GM19463 (cell line): Measurements from ENCODE around the gene XAF1.
"Not testable (repeated sequence)": the region's sequence is repeated elsewhere in the genome, so short reads cannot be mapped to it uniquely, and the experiment has no call there.

Experiments used
- ATAC-seq: cut with Tn5 transposase; IDR thresholded peaks from one replicate; pipeline ENCODE4 v1.9.1; 2021; ENCODE audit warnings: mild to moderate bottlenecking, moderate library complexity; ENCODE audit not compliant: unreplicated experiment

Gene XAF1, protein sequence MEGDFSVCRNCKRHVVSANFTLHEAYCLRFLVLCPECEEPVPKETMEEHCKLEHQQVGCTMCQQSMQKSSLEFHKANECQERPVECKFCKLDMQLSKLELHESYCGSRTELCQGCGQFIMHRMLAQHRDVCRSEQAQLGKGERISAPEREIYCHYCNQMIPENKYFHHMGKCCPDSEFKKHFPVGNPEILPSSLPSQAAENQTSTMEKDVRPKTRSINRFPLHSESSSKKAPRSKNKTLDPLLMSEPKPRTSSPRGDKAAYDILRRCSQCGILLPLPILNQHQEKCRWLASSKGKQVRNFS

DNA sequence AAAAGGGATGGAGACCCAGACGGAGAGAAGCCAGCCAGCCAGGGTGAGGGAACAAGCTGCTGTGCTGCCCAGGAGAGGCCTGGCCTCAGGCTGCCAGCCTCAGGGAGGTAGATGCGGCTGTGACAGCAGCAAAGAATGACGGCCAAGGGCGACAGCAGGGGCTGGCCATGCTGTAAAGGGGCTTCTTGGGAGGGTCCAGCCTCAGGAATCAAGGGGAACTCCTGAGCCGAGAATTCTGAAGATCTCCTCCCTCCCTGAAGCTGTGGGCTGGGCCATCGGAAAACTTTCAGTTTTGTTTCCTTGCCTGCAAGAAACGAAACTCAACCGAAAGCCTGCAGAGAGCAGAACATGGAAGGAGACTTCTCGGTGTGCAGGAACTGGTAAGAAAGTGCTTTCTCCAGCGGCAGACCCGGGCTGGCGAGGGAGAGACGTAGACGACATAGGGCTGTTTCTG lies at the start of gene XAF1:
Gene XAF1 (plus strand): TSS at position 316 of the 454 bp plus-strand sequence. CDS start 33 bp downstream, at position 349.
- no peak for ATAC-seq

DNA sequence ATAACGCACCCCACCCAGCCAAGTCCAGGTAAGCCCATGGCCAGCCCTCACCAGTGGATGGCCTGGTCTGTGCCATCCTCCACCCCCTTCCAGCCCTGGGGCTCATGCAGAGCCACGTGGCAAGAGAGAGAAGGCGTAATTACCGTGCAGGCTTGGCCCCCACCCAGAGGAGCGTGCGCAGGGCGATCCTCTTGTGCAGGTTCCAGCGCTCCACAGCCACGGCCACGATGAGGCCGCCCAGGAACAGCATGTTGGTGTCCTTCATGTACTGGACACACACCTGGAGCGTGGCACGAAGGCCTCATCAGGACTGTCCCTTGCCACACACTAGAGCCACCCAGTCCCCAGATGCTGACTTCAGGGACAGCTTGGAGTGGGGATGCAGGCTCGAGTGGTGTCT lies 49.3 kb upstream of the XAF1 start:
- ATAC-seq: no peak

DNA sequence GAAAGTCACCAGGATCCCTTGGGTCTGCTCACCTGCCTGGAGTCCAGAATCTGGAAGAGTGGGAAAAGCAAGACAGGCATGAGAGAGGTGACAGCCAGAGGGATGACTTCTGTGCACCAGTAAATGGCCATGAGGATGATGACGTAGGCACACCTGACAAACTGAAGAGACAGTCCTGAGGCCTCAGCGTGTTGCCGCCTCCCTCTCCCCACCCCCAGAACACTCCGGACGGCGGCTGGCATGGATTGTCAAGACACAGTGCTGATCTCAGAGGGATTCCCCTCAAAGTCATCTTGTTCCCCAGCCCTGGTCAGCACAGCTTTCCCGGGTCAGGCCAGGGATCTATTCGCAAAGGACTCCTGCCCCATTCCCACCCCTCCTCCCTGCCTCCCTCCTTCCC lies 48.9 kb upstream of the XAF1 start:
- ATAC-seq: no peak

DNA sequence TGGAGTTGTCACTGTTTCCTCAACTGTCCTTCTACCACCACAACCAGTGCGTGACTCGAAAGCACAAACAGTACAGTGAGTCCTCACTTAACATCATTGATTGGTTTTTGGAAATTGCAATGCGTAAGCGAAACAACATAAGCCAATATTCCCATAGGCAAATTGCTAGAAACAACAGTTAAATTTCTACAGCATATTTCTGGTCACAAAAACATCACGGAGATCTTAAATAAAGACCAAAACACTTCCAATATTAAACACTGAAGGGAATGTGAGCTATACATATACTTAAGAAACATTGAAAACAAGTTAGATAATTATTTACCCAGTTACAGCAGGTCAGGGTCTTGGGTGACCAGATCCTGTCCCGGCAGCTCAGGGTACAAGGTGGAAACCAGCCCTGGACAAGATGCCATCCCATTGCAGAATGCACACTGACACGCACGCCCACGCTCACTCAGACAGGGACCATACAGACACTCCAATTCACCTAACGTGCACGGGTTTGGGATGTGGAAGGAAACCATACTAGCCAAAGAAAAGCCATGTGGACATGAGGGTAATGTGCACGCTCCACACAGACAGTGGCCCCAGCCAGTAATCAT lies 47.4 kb upstream of the XAF1 start:
- ATAC-seq: no peak

DNA sequence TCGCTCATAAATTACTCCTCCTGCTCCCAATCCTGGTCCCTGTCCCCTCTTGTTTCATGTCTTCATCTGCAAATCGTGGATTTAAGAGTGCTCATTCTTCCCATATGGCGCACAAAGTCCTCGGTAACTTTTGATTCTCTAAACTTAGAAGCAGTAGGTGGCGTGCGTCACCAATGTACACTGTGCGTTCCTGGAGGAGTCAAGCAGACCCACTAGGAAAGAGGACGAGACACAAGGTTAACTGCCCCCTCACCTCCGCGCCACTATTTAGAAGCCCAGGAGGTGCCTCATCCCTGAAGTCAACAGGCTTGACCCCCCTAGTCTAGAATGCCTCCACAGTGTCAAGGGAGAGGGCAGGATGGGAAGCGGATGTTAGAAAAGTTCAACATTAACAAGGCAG lies 45.5 kb upstream of the XAF1 start:
- ATAC-seq: no peak

DNA sequence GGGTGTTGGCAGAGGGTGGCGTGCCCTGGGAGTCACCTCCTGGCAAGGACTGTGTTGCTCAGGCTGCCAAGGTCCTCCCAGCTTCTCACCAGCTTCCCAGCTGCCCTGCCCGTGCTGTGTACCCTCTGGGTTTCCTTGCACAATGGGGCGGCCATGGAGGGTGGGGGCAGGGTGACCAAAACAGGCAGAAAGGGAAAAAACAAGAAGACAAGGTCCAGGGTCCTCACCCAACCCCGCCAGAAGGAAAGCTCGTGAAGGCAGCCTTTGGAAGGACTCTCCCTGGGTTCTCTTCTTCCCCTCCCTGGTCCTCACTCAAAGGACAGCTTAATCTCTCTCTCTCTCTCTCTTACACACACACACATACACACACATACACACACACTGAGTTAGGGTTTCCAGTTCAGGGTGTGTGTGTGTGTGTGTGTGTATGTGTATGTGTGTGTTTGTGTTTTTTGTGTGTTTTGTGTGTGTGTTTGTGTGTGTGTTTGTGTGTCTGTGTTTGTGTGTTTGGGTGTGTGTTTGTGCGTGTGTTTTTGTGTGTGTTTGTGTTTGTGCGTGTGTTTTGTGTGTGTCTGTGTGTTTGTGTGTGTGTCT lies 44.7 kb upstream of the XAF1 start:
- ATAC-seq: no peak

DNA sequence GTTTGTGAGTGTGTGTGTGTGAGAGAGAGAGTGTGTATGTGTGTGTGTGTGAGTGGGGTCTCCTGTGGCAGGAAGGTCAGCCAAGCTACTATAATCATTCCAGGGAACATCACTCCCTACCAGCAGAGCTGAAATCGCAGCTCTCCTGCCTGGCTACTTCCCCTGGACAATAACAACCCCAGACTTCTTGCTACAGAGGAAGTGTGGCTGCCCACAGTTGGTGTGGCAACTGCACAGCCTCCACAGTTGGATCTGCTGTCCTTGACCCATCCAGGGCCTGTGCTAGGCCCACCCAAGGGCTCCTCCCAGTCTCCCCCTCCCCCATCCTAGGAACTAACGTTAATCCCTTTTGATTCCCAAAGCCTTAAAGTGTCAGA lies 44.2 kb upstream of the XAF1 start:
- ATAC-seq: no peak

DNA sequence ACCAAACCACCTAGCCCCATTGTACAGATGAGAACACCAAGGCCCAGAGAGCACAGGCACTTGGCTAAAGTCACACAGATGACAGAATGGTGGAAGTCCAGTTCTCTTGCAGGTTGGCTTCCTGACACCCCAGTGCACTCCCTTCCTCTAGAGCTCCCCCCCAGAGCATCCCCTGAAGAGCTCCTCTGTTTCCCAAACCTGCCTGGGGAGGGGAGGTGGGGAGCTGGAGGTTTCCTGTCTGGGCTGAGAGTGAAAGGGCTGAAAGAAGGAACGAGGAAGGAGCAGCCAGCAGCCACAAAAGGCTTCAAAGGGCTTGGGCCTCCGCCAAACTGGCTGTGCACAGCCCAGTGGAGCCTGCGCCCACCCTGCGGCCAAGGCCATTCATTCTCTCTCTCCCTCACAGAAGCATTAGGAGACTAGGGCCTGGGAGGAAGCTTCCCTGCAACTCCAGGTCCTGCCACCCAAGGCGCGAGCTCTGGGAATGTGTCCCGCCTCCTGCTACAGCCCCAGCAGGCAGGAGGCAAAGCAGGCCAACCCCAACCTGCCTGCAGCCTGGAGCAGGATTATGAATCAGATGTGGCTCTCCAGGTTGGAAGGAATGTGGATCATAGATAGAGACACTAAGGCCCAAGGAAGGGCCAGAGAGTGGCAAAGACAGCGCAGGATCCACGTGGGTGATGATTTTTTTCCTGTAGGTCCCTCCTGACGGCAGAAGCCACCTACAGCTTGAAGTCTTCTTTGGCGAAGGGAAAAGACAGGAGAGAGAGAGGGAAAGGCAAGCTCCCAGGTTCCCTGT lies 43.6 kb upstream of the XAF1 start:
- ATAC-seq: no peak

DNA sequence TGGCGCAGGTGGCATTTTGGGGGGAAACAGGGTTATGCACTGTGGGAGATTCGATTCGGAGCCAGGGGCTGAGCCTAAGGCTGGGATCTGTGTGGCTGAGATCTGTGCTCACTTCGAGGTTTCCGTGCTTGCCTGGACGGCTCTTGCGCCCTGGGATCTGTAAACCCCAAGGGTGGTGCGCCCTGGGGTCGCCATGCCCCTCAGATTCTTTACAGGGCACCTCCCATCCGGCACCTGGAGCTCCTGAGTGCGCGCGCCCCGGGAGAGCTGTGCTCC lies 43.1 kb upstream of the XAF1 start:
- ATAC-seq: no peak

DNA sequence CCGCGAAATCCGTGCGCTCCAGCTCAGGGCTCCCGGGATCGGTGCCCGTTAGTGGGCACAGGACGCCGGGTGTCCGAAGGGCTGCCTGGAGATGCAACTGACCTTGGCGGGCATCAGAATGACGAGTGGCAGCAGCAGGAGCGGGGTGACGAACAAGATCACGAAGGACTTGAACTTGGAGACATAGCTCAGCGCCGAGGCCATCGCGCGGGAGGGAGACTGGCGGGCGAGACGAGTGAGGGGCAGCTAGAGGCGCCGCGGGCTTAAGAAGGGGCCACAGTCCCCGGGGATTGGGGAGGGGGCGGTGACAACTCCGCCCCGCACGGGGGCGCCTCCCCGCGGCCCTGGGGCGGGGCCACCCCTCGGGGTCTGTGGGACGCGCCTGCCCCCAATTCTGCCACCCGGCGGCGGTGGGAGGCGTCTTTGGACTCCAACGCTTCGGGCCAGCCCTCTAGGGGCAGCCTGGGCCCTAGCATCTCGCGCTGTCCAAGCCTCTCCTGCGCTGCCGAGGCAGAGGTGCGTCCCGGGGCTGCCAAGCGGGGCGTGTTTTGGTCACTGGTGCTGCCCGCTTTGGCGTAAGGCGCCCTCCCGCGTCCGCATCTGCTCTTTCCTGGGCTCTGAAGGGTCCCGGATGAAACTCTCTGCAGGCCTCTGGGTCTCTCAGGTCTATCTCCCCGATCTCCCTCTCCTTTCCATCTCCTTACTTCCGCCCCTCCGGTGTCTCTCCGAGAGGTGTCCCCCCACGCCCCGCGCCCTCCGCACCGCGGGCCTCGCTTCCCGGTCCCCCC lies 42.5 kb upstream of the XAF1 start, which contains the start of gene SLC13A5:
Gene SLC13A5 (minus strand): TSS at position 240 of the 788 bp plus-strand sequence. CDS start 36 bp downstream, at position 204.
- no peak for ATAC-seq

DNA sequence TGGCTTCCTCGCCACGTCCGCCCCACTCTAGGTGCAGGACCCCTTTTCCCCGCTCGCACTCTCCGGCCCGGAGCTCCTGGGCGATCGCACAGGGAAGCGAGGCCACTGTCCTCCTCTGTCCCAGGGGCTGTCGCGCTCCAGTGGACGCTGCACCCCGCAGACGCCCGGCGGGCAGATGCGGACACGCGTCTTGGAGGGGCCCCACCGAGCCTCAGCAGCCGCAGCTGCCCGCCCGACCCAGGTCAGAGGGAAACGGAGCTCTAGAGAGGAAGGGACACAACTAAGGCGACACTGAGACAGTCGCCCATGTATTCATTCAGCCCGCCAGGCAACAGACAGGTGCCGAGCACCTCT lies 42.0 kb upstream of the XAF1 start:
- no peak for ATAC-seq

DNA sequence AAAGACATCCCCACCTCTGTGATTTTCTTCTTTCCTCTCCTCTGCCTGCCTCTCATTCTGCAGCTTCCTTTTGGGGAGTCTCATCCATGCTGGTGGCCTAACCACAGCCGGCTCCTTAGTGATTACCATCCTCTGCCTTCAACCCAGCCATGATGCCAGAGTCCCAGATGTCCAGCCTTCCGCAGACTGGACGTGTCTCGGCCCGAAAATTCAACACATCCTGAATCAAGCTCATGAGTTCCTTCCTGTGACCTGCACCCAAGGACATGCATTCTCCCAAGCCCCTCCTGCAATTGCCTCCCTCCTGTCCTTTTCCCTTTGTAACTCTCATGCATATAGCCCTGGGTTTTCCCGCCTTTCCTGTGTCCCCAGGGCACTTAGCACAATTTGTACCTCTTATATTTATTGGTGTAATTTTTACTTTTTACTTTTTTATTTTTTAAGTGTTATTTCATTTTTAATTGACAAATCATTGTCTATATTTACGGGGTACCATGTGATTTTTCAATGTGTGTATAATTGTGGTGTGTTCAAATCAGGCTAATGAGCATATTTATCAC lies 41.5 kb upstream of the XAF1 start:
- ATAC-seq: no peak

DNA sequence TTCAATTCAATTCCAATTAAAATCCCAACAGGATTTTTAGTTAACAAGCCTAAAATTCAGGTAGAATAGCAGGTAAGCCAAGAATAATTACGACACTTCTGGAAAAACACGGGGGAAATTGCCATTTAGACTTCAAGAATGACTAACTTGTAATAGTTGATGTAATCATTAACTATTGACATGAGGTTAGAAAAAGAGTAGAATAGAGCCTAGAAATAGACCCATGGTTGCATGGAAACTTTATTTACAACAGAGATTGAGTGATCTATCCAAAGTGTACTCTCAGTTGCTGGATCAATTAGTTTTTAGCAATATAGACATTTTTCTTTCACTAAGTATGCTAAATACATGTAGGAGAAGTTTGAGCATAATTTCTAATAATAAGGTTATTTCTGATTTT lies 39.1 kb upstream of the XAF1 start:
- no peak for ATAC-seq

DNA sequence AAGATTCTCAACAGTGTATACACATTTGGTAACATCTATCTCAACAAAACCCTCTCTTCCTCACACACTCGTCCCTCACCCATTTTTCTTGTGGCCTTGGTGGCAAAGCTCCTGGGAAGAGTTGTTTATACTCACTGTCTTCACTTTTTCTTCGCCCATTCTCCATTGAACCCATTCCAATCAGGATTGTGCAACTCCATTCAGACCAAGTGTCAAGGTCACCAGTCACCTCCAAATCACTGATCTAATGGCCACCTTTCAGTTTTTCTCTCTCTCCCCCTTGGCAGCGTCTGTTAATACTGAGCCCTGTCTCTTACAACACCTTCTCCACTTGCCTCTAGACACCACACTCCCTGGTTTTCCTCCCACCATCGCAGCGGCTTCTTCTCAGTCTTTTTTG lies 34.1 kb upstream of the XAF1 start:
- no peak for ATAC-seq

DNA sequence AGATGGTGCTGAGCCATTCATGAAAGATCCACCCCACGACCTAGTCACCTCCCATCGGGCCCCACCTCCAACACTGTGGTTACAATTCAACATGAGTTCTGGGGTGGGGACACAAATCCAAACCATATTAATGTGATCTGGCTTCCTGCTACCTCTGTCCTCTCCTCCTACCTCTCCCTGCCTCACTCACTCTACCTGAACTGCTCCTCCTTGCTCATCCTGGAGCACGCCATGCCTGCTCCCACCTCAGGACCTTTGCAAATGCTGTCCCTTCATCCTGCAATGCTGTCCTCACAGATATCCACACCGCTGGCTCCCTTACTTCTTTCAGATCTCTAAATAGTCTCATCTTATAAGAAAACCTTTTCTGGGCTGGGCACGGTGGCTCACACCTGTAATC lies 31.8 kb upstream of the XAF1 start:
- no peak for ATAC-seq

DNA sequence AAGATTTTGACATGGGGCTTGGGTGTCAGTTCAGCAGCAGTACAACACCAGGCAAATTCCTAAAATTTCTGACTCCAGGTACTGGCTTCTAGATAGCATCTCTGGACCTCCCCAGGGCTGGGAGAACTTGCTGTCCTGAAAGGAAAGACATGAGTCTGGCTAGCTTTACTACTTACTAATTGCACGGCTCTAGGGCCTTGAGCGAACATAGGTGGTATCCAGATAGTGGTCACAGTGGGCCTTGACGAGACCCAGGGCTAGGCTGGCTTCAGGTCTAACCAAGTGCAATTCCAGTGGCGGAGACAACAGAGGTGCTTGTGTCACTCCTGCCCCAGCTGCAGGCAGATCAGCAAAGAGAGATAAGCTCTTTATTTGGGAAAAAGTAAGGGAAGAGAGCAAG lies 26.3 kb upstream of the XAF1 start:
- ATAC-seq: no peak

DNA sequence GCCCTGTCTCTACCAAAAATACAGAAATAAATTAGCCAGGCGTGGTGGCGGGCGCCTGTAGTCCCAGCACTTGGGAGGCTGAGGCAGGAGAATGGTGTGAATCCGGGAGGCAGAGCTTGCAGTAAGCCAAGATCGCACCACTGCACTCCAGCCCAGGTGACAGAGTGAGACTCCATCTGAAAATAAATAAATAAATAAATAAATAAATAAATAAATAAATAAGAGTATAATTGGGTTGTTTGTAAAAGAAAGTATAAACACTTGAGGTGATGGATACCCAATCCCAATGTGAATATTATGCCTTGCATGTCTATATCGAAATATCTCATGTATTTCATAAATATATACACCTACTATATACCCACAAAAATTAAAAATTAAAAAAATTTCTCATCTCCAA lies 9.2 kb upstream of the XAF1 start:
- not testable (repeated sequence) for ATAC-seq

DNA sequence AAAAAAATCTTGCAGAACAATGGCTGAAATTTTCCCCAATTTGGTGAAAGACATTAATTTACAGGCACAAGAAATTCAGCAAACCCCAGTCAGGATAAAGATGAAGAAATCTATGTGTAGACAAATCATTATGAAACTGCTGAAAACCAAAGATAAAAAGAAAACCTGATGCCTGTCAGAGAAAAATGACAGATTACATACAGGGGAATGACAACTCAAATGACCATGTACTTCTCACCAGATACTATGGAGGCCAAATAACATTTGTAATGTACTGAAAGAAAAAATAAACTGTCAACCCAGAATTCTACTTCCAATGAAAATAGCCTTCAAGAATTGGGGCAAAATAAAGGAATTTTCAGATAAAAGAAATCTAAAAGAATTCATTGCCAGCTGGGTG lies 7.2 kb upstream of the XAF1 start:
- no peak for ATAC-seq

DNA sequence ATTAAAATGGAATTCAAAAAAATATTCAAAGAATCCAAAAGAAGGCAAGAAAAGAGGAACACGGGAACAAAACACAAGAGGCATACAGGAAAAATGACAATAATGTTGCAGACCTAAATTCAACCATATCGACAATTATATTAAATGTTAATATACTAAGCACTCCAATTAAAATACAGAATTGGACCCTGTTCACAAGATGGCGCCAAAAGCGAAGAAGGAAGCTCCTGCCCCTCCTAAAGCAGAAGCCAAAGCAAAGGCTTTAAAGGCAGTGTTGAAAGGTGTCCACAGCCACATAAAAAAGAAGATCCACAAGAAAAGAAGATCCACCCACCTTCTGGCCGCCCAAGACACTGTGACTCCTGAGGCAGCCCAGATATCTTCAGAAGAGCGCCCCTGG lies 6.3 kb upstream of the XAF1 start:
- ATAC-seq: no peak

DNA sequence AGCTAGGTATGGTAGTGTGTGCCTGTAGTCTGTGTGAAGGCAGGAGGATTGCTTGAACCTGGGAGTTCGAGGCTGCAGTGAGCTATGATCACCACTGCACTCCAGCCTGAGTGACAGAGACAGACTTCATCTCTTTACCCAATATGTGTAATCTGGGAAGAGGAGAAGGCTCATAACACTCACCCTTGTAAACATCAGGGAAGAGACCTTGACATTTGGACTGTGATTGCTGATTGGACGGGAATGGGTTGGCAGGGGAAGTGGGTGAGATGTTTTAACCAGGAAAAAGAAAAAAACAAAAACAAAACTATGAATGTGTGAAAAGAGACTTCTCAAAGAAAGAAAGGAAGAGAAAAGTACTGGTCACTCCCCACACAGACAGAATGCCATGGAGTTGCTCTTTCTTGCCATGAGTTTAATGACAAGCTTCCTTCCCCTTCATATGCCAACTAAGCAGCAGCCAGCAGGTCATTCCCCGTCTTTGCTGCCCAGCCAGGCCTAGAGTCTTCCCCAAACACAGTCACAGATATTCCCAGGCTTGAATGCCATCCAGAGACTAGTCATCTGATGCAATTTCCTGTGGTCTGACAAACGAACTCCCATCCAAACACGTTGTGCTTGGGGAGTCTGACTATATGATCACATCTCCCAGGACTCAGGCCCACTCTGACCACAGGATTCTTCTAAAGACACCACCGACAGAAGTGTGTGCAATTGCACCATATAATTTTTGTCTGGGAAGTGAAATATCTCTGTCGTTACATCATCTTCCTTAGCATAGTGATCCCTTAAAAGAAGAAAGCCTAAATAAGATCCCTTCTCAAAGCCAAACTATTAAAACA lies 3.6 kb upstream of the XAF1 start:
- ATAC-seq: no peak
